HTERT RPE-1 (cell line): ENCODE data around the gene SLC15A3.

Experiments
- in situ Hi-C: fragments of 300-500 bp; cut with MboI; formaldehyde crosslinking; loops from 4 replicates; pipeline ENCODE4 v1.14.3; 2020; ENCODE audit warnings: low sequenced_read_pairs

Gene SLC15A3

DNA sequence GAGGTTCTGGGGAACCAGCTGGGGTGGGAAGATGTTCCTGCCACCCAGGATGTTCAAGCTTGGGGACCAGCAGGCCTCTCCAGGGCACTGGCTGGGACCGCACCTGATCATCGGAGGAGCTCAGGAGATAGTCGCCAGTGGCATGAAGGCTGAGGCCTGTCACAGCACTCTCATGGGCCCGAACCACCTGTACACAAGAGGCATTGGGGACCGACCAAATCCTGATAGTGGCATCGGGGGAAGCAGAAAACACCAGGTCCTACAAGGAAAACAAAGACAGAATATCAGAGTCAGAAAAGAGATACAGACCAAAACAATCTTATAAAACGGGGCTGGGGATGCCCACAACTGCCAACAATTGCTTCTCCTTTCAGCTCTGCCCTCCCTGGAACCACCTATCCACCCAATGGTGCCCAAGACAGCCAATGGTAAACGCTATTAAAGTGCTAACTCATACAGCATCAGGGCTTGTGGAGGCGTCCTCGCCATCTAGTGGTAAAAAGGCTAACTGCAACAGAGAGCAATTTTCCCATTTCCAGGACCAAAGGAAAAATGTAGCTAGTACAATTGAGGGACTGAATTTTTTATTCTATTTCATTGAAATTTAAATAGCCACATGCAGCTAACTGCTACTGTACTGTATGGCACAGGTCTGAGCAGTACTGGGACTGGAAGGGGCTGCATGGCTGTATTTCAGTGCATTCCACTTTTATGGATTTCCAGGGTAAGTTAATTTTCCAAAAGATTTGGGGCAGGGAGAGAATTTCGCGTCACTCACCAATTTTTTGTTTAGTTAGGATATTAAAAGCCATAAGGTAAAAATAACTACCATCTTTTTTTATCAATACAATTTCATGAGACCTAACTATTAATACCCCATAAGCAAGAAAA, 52.7 kb downstream of the SLC15A3 start:
- in situ Hi-C loops: no loop called here

- in situ Hi-C loops: no loop called here
Measured at GRCh38 chr11:60897496-60897895, 54.5 kb downstream of the SLC15A3 start.

DNA sequence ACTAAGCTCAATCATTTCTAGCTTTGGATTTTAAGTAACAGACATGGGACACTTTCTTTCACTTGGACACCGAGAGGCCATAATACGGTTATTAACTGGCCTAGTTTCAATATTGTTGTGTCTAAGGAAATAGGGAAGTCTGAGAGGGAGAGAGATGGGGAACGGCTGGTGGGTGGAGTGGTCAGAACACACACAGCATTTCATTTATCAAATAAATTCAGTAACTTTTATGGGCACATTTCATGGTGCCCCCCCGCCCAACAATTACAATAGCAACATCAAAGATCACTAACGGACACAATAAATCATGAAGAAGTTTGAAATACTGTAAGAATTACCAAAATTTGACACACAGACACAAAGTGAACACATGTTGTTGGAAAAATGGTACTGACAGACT, 56.3 kb downstream of the SLC15A3 start:
- in situ Hi-C loops: no loop called here

- in situ Hi-C loops: no loop called here
Measured at GRCh38 chr11:60891103-60891741, 60.8 kb downstream of the SLC15A3 start.

DNA sequence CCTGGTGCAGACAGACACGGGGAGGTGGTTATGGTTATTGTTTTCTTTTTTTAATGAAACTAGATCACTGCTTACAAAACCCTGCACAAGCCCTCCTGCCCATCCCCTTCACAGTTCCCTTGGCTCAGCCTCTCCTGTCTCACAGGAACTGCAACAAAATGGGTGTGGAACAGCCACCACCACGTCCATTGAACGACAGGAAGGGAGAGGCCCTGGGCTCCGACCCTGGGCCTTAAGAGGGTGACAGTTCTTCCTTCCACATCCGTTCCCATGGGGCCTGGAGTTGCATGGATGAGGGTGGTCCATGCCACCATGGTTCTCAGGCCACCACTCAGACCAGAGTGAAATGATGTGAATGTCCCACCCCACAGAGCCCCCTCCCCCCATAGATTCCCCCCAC, 61.3 kb downstream of the SLC15A3 start:
- in situ Hi-C loops: no loop called here

GRCh38 chr11:60889869-60890311, 62.1 kb downstream of the SLC15A3 start:
- in situ Hi-C loops: no loop called here

DNA sequence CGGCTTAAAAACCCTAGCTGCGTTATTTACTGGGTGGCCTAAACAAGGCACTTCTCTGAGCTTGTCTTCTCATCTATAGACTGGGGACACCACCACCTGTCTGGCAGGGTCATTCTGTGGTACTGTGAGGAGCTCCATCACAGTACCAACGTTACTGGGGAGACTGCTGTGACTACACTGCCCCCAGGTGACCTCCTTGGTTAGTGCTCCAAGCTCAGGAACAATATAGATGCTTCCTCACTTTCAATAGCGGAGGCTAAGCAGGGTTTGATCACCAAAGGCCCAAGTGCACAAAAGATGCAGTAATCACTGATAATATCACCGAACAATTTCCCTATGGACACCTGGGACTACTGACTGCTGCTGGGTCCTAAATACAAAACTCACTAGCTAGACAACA, 64.4 kb downstream of the SLC15A3 start:
- in situ Hi-C loops: no loop called here
